Stomach smooth muscle (tissue), 2 donors: ENCODE results near the gene STARD8.

ENCODE experiments used
- H3K27ac ChIP-seq: one replicate; pipeline ENCODE4 v1.7.0; 2013; ENCODE audit warnings: mild to moderate bottlenecking, low read length, inconsistent platforms
- H3K27me3 ChIP-seq, 2 donors: one replicate each; pipeline ENCODE4 v1.7.0; 2013; ENCODE audit warnings: low read length in 2 of 2; ENCODE audit not compliant: insufficient read depth in 2 of 2, control insufficient read depth in 1 of 2
- H3K36me3 ChIP-seq, 2 donors: one replicate each; pipeline ENCODE4 v1.7.0; 2013; ENCODE audit warnings: low read length in 2 of 2; ENCODE audit not compliant: control insufficient read depth in 2 of 2, insufficient read depth in 2 of 2
- H3K4me1 ChIP-seq: one replicate; pipeline ENCODE4 v1.7.0; 2013; ENCODE audit warnings: low read length; ENCODE audit not compliant: control insufficient read depth, insufficient read depth
- H3K4me3 ChIP-seq, 2 donors: one replicate each; pipeline ENCODE4 v1.7.0; 2013; ENCODE audit warnings: low read length in 2 of 2
- H3K9ac ChIP-seq, 2 donors: one replicate each; pipeline ENCODE4 v1.7.0; 2013; ENCODE audit warnings: low read length in 2 of 2, mild to moderate bottlenecking in 1 of 2
- H3K9me3 ChIP-seq, 2 donors: one replicate each; pipeline ENCODE4 v1.7.0; 2013; ENCODE audit warnings: low read length in 2 of 2; ENCODE audit not compliant: control insufficient read depth in 2 of 2
- donor health status: healthy.
- donor health status: Pancreatic carcinoma.

The STARD8 gene

DNA sequence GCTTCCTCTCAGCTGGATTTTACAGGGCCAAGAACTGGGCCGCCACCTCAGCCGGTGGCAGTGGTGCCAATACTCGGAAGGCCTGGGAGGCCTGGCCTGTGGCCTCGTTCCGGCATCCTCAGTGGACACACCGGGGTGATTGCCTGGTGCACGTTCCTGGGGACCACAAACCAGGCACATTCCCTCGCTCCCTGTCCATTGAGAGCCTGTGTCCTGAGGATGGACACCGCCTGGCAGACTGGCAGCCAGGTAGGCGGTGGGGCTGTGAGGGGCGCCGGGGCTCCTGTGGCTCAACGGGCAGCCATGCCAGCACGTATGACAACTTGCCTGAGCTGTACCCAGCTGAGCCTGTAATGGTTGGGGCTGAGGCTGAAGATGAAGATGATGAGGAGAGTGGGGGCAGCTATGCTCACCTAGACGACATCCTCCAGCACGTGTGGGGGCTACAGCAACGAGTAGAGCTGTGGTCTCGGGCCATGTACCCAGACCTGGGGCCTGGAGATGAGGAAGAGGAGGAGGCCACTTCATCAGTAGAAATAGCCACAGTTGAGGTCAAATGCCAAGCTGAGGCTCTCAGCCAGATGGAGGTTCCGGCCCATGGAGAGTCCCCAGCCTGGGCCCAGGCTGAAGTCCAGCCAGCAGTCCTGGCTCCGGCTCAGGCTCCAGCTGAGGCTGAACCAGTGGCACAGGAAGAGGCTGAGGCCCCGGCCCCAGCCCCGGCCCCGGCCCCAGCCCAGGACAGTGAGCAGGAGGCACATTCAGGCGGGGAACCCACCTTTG, 70.4 kb downstream of the STARD8 start:
- peaks cover 0 to 31% of the 10 kb centered on the region in 2 donors for H3K27me3 ChIP-seq
- H3K36me3 ChIP-seq: no peaks in the 10 kb centered on the region

DNA sequence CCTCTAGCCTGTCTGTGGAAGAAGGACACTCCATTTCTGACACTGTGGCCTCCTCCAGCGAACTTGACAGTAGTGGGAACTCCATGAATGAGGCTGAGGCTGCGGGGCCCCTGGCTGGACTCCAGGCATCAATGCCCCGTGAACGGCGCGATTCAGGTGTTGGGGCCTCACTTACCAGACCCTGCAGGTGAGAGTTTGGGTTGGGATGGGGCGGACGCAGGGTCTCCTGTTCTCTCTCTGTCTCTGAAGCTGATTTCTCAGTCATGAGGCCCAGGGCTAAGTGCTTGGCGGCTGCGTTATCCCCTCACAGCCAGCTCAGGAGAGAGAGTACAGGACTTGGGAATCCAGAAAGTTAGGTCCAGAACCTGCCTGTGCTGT, 71.0 kb downstream of the STARD8 start:
- no peak overlapping the region for H3K27ac ChIP-seq
- H3K27me3 ChIP-seq: peaks cover 0 to 32% of the 10 kb centered on the region in 2 donors
- H3K36me3 ChIP-seq: no peaks in the 10 kb centered on the region

More for the DNA sequence above, 70.4 kb downstream of the STARD8 start:
- no peaks in the 10 kb centered on the region for H3K4me1 ChIP-seq
- H3K27ac ChIP-seq: no peak overlapping the region
- H3K9me3 ChIP-seq: no peaks in the 10 kb centered on the region
- no peak overlapping the region for H3K9ac ChIP-seq
- no peak overlapping the region for H3K4me3 ChIP-seq

GRCh38 chrX:68719181-68719903, 71.9 kb downstream of the STARD8 start:
- Histone ChIP-seq H3K9ac (no peak overlapping the region), H3K4me1 (no peaks in the 10 kb centered on the region), H3K27ac (no peak overlapping the region), H3K4me3 (no peak overlapping the region), H3K27me3 (peaks cover 0 to 36% of the 10 kb centered on the region in 2 donors), H3K9me3 (no peaks in the 10 kb centered on the region), H3K36me3 (no peaks in the 10 kb centered on the region)

More for the DNA sequence above, 71.0 kb downstream of the STARD8 start:
- H3K9ac ChIP-seq: no peak overlapping the region
- no peaks in the 10 kb centered on the region for H3K9me3 ChIP-seq
- no peaks in the 10 kb centered on the region for H3K4me1 ChIP-seq
- H3K4me3 ChIP-seq: no peak overlapping the region

- Histone ChIP-seq H3K27ac (no peak overlapping the region), H3K27me3 (peaks cover 0 to 35% of the 10 kb centered on the region in 2 donors), H3K9me3 (no peaks in the 10 kb centered on the region), H3K4me1 (no peaks in the 10 kb centered on the region), H3K4me3 (no peak overlapping the region), H3K9ac (no peak overlapping the region), H3K36me3 (no peaks in the 10 kb centered on the region)
Observed at GRCh38 chrX:68719904-68720614, 72.6 kb downstream of the STARD8 start.

- Histone ChIP-seq H3K4me3 (no peak overlapping the region), H3K4me1 (no peaks in the 10 kb centered on the region), H3K9me3 (no peaks in the 10 kb centered on the region), H3K36me3 (no peaks in the 10 kb centered on the region), H3K27me3 (peaks cover 0 to 33% of the 10 kb centered on the region in 2 donors), H3K27ac (no peak overlapping the region), H3K9ac (no peak overlapping the region)
Observed at GRCh38 chrX:68720851-68721250, 73.4 kb downstream of the STARD8 start.

DNA sequence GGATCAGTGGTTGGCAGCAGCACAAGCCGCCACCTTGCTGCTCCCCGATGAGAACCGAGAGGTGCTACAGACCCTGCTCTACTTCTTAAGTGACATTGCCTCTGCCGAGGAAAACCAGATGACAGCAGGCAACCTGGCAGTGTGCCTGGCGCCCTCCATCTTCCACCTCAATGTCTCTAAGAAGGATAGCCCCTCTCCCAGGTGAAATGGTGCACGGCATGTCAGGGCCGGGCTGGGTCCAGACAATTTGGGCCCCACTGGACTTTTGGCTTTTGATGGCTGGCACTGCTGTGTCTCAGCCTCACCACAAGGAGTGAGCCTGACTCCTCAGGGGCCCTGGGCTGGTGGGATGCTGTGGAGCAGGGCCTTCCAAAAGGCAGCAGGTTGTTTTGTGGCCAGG, 74.1 kb downstream of the STARD8 start:
- Histone ChIP-seq H3K9me3 (no peaks in the 10 kb centered on the region), H3K27me3 (peaks cover 0 to 36% of the 10 kb centered on the region in 2 donors), H3K27ac (no peak overlapping the region), H3K36me3 (no peaks in the 10 kb centered on the region), H3K4me3 (no peak overlapping the region), H3K4me1 (no peaks in the 10 kb centered on the region), H3K9ac (no peak overlapping the region)

GRCh38 chrX:68721991-68722860, 74.8 kb downstream of the STARD8 start:
- H3K9me3 ChIP-seq: no peaks in the 10 kb centered on the region
- no peaks in the 10 kb centered on the region for H3K4me1 ChIP-seq
- no peak overlapping the region for H3K9ac ChIP-seq
- H3K27me3 ChIP-seq: peaks cover 0 to 41% of the 10 kb centered on the region in 2 donors
- H3K27ac ChIP-seq: no peak overlapping the region
- H3K4me3 ChIP-seq: no peak overlapping the region
- no peaks in the 10 kb centered on the region for H3K36me3 ChIP-seq

GRCh38 chrX:68723491-68724155, 76.2 kb downstream of the STARD8 start:
- H3K4me1 ChIP-seq: no peaks in the 10 kb centered on the region
- H3K27me3 ChIP-seq: peaks cover 0 to 41% of the 10 kb centered on the region in 2 donors
- H3K9ac ChIP-seq: no peak overlapping the region
- no peaks in the 10 kb centered on the region for H3K36me3 ChIP-seq
- H3K9me3 ChIP-seq: no peaks in the 10 kb centered on the region
- no peak overlapping the region for H3K4me3 ChIP-seq
- no peak overlapping the region for H3K27ac ChIP-seq

- Histone ChIP-seq H3K27me3 (peaks cover 0 to 37% of the 10 kb centered on the region in 2 donors), H3K27ac (no peak overlapping the region), H3K9me3 (no peaks in the 10 kb centered on the region), H3K4me3 (no peak overlapping the region), H3K9ac (no peak overlapping the region), H3K4me1 (no peaks in the 10 kb centered on the region), H3K36me3 (no peaks in the 10 kb centered on the region)
Observed at GRCh38 chrX:68724531-68725020, 77.1 kb downstream of the STARD8 start.
